ENCODE measurements around the gene S1PR4. TPM values are rescaled to one million over a fixed set of nuclear protein-coding genes. Genes with fewer than 3 reads are reported as not detected.
"Not testable (repeated sequence)": the region's sequence is repeated elsewhere in the genome, so short reads cannot be mapped to it uniquely, and the experiment has no call there.

S1PR4 gene
- total RNA-seq, 2 donors from 2014 or later = 1.2 to 6.4 TPM

DNA sequence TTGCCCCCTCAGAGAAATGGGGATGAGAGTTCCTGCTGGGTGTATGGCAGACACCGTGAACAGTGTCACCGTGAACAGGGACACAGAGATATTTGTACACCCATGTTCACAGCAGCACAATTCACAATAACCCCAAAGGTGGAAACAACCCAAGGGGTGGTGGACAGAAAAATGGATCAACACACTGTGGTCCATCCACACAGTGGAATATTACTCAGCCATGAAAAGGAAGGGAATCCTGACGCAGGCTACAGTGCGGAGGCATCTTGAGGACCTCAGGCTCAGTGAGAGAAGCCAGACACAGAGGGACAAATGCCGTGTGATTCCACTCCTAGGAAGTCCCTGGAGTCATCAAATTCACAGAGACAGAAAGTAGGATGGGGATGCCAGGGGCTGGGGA lies 38.3 kb downstream of the S1PR4 start:
- no peaks in the 10 kb centered on the region for H3K36me3 ChIP-seq
- no peak for ATAC-seq (ENCODE audit: insufficient number of reproducible peaks, low FRiP score, low read depth)

DNA sequence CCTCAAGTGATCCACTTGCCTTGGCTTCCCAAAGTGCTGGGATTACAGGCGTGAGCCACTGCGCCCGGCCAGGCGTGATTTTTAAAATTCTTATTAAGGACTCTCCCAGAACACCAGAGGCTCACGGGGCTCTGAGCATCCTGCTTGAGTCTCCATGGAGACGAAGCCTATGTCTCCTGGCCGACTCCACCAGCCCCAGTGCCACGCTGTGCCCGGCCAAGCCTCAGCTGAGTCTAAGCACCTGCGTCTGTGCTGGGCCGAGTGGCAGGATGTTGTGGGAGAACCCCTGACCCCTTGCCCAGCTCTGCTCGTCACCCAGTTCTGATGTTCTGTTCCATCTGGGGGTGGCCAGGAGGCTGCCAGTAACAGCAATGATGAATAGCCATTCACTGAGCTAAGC lies 42.0 kb downstream of the S1PR4 start:
- TF ChIP-seq, protein P1, sequence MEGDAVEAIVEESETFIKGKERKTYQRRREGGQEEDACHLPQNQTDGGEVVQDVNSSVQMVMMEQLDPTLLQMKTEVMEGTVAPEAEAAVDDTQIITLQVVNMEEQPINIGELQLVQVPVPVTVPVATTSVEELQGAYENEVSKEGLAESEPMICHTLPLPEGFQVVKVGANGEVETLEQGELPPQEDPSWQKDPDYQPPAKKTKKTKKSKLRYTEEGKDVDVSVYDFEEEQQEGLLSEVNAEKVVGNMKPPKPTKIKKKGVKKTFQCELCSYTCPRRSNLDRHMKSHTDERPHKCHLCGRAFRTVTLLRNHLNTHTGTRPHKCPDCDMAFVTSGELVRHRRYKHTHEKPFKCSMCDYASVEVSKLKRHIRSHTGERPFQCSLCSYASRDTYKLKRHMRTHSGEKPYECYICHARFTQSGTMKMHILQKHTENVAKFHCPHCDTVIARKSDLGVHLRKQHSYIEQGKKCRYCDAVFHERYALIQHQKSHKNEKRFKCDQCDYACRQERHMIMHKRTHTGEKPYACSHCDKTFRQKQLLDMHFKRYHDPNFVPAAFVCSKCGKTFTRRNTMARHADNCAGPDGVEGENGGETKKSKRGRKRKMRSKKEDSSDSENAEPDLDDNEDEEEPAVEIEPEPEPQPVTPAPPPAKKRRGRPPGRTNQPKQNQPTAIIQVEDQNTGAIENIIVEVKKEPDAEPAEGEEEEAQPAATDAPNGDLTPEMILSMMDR (IDR thresholded peaks at IDR 0.05) = no peak
- Histone ChIP-seq H3K4me3 (no peak overlapping the region), H3K9me3 (no peaks in the 10 kb centered on the region), H3K4me1 (ENCODE audit: control insufficient read depth in 1 of 2, low read depth in 2 of 2) (peaks cover 0 to 4% of the 10 kb centered on the region in 2 donors), H3K27me3 (replicated peaks; ENCODE audit: insufficient read depth) (peaks cover 4% of the 10 kb centered on the region), H3K27ac (no peak overlapping the region), H3K36me3 (no peaks in the 10 kb centered on the region)
- DNase-seq (ENCODE audit: low spot score) (no peak), ATAC-seq (ENCODE audit: insufficient number of reproducible peaks, low FRiP score, low read depth) (no peak)

More for the DNA sequence above, 38.3 kb downstream of the S1PR4 start:
- DNase-seq (ENCODE audit: low spot score) = no peak
- no peak overlapping the region for H3K4me3 ChIP-seq
- no peaks in the 10 kb centered on the region for H3K4me1 ChIP-seq (ENCODE audit: control insufficient read depth in 1 of 2, low read depth in 2 of 2)
- TF ChIP-seq, protein P1 (IDR thresholded peaks at IDR 0.05) = no peak
- no peaks in the 10 kb centered on the region for H3K27me3 ChIP-seq (replicated peaks; ENCODE audit: insufficient read depth)
- H3K27ac ChIP-seq = no peak overlapping the region
- no peaks in the 10 kb centered on the region for H3K9me3 ChIP-seq

DNA sequence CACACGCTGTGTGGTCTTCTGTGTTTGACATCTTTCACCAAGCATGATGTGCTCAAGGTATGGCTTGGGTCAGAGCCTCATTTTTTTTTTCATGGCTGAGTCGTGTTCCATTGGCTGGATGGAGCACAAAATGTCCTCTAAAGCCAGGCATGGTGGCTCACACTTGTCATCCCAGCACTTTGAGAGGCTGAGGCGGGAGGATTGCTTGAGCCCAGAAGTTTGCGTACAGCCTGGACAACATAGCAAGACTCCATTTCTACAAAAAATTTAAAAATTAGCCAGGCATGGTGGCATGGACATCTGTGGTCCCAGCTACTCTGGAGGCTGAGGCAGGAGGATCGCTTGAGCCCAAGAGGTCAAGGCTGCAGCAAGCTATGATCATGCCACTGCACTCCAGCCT lies 43.0 kb downstream of the S1PR4 start:
- DNase-seq (ENCODE audit: low spot score); H3K36me3 ChIP-seq; H3K27me3 ChIP-seq (replicated peaks; ENCODE audit: insufficient read depth); H3K27ac ChIP-seq; H3K9me3 ChIP-seq; ATAC-seq (ENCODE audit: insufficient number of reproducible peaks, low FRiP score, low read depth); H3K4me3 ChIP-seq; H3K4me1 ChIP-seq (ENCODE audit: control insufficient read depth in 1 of 2, low read depth in 2 of 2): not testable (repeated sequence)

DNA sequence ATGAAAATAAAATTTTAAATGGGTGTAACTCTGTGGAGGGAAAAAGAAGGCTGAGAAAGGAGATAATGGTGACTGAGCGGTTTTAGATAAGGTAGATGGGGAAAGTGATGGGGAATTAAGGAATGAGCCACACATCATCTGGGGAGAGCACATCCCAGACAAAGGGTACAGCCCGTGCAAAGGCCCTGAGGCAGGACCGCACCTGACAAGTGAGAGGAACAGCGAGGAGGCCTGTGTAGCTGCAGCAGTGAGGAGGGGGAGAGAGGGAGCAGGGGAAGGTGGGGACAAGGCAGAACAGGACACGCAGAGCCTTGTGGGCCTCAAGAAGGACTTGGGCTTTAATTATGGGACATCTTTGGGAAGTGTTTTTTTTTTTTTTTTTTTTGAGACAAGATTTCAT lies 44.1 kb downstream of the S1PR4 start:
- Histone ChIP-seq H3K4me1 (ENCODE audit: control insufficient read depth in 1 of 2, low read depth in 2 of 2) (peaks cover 0 to 4% of the 10 kb centered on the region in 2 donors), H3K27ac (no peak overlapping the region), H3K27me3 (replicated peaks; ENCODE audit: insufficient read depth) (peaks cover 4% of the 10 kb centered on the region), H3K4me3 (no peak overlapping the region), H3K9me3 (no peaks in the 10 kb centered on the region), H3K36me3 (no peaks in the 10 kb centered on the region)
- DNase-seq (ENCODE audit: low spot score) = no peak
- ATAC-seq (ENCODE audit: insufficient number of reproducible peaks, low FRiP score, low read depth) = no peak
- TF ChIP-seq, protein P1 (IDR thresholded peaks at IDR 0.05) = no peak

- TF ChIP-seq, protein P1 (IDR thresholded peaks at IDR 0.05) = peak; percentile 20
- Histone ChIP-seq H3K4me3 (no peak within 1 kb of the TSS), H3K27me3 (replicated peaks; ENCODE audit: insufficient read depth) (peaks cover 4% of the 10 kb centered on the region), H3K36me3 (no peaks in the 10 kb centered on the region), H3K27ac (no peak within 1 kb of the TSS), H3K9me3 (no peaks in the 10 kb centered on the region), H3K4me1 (ENCODE audit: control insufficient read depth in 1 of 2, low read depth in 2 of 2) (peaks cover 0 to 4% of the 10 kb centered on the region in 2 donors)
- no peak for ATAC-seq (ENCODE audit: insufficient number of reproducible peaks, low FRiP score, low read depth)
- DNase-seq (ENCODE audit: low spot score) = no peak
Observed at GRCh38 chr19:3224346-3225168, 46.0 kb downstream of the S1PR4 start, which contains the start of gene CELF5. CELF5 (plus strand) TSS chr19:3224661; CDS start chr19:3224740, 79 bp downstream.

Measured in thoracic aorta (tissue), 2 donors.